HepG2 (cell line): Measurements from ENCODE around the gene HMGCR.

Experiments used
- ARNT ChIP-seq: fragments of 450-650 bp; IDR thresholded peaks from 2 replicates; pipeline ENCODE4 v1.6.1; 2017
- ATRX ChIP-seq: sonication (generic); formaldehyde crosslinking; IDR thresholded peaks from 2 replicates; pipeline ENCODE4 v1.4.0; 2020; ENCODE audit warnings: missing genetic modification reagents, borderline replicate concordance
- CBFB ChIP-seq: sonication (generic); formaldehyde crosslinking; IDR thresholded peaks from 2 replicates; pipeline ENCODE4 v1.4.0; 2020; ENCODE audit warnings: missing genetic modification reagents
- ELF4 ChIP-seq: sonication (generic); formaldehyde crosslinking; IDR thresholded peaks from 2 replicates; pipeline ENCODE4 v1.5.0; 2020; ENCODE audit warnings: missing genetic modification reagents, mild to moderate bottlenecking, moderate library complexity, borderline replicate concordance
- KLF9 ChIP-seq: IDR thresholded peaks from 2 replicates; pipeline ENCODE4 v1.6.1; 2016; ENCODE audit warnings: low read depth
- POLR2A ChIP-seq, 2 experiments: IDR thresholded peaks; 2 replicates each; pipeline ENCODE4 v1.6.1; 2011; ENCODE audit warnings: low read depth in 2 of 2, low read length in 2 of 2, mild to moderate bottlenecking in 1 of 2, moderate library complexity in 1 of 2; ENCODE audit not compliant: insufficient read depth in 1 of 2
- POLR2AphosphoS5 ChIP-seq: IDR thresholded peaks from 2 replicates; pipeline ENCODE4 v1.6.1; 2012; ENCODE audit warnings: low read depth, low read length
- TAF1 ChIP-seq: sonication (generic); formaldehyde crosslinking; IDR thresholded peaks from 2 replicates; pipeline ENCODE4 v1.4.0; 2020; ENCODE audit warnings: missing genetic modification reagents
- TF ChIP-seq, protein P1 (sequence below): sonication (generic); formaldehyde crosslinking; IDR thresholded peaks from 2 replicates; pipeline ENCODE4 v1.4.0; 2020; ENCODE audit warnings: mild to moderate bottlenecking, low read depth, missing genetic modification reagents
- TF ChIP-seq, protein P2 (sequence below): sonication (generic); formaldehyde crosslinking; IDR thresholded peaks from 2 replicates; pipeline ENCODE4 v1.5.0; 2020; ENCODE audit warnings: mild to moderate bottlenecking, missing genetic modification reagents, moderate library complexity

DNA sequence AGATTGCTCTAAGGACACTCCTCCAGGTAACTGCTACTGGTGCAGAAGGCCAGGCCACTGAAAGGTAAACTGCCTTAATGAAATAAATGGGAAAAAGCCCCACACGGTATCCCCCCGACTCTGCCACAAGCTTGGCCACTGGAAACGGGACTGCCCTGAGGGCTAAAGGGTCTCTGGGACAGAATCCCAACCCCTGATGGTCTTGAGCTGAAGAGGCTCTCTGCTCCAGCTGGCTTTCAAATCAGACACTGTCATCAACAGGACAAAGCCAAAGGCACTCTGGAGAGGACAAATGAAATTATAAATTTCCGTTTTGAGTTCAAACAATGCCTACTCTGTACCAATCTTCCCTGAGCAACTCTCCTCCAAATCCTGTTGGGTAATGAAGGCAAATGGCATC, 33.6 kb upstream of the HMGCR start:
- no peak for TF ChIP-seq ELF4 (CRISPR knock-in tag)
- TF ChIP-seq TAF1 (CRISPR knock-in tag), result no peak
- TF ChIP-seq, protein P1, sequence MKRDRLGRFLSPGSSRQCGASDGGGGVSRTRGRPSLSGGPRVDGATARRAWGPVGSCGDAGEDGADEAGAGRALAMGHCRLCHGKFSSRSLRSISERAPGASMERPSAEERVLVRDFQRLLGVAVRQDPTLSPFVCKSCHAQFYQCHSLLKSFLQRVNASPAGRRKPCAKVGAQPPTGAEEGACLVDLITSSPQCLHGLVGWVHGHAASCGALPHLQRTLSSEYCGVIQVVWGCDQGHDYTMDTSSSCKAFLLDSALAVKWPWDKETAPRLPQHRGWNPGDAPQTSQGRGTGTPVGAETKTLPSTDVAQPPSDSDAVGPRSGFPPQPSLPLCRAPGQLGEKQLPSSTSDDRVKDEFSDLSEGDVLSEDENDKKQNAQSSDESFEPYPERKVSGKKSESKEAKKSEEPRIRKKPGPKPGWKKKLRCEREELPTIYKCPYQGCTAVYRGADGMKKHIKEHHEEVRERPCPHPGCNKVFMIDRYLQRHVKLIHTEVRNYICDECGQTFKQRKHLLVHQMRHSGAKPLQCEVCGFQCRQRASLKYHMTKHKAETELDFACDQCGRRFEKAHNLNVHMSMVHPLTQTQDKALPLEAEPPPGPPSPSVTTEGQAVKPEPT (CRISPR knock-in tag), result no peak
- TF ChIP-seq POLR2A (IDR thresholded peaks at IDR 0.05; ENCODE audit: insufficient read depth in 1 of 2, low read depth in 2 of 2, low read length in 2 of 2), result no peak
- TF ChIP-seq CBFB (CRISPR knock-in tag), result no peak
- TF ChIP-seq POLR2AphosphoS5, result no peak
- TF ChIP-seq KLF9 (CRISPR knock-in tag), result no peak
- TF ChIP-seq, protein P2, sequence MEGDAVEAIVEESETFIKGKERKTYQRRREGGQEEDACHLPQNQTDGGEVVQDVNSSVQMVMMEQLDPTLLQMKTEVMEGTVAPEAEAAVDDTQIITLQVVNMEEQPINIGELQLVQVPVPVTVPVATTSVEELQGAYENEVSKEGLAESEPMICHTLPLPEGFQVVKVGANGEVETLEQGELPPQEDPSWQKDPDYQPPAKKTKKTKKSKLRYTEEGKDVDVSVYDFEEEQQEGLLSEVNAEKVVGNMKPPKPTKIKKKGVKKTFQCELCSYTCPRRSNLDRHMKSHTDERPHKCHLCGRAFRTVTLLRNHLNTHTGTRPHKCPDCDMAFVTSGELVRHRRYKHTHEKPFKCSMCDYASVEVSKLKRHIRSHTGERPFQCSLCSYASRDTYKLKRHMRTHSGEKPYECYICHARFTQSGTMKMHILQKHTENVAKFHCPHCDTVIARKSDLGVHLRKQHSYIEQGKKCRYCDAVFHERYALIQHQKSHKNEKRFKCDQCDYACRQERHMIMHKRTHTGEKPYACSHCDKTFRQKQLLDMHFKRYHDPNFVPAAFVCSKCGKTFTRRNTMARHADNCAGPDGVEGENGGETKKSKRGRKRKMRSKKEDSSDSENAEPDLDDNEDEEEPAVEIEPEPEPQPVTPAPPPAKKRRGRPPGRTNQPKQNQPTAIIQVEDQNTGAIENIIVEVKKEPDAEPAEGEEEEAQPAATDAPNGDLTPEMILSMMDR (CRISPR knock-in tag), result no peak
- no peak for TF ChIP-seq ATRX
- no peak for TF ChIP-seq ARNT
